ENCODE results near the gene TMEM144.

DNA sequence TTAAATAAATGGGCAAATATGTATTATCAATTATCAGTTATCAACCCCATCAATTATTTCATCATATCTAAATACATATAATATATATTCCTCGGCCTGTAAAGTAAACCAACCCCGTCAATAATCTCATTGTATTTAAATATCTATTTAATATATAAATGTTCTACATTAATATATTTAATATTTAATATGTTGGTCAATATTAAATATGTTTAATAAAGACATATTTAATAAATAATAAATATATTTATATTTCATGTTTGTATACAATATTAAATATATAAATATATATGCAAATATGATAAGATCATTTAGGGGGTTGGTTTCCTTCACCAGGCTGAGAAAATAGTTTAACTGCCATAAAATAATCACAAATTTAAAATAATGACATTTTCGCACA, 6.4 kb upstream of the TMEM144 start:
- no peak for TF ChIP-seq CTCF (IDR thresholded peaks at IDR 0.05)
- TF ChIP-seq POLR2A (IDR thresholded peaks at IDR 0.05), result no peak
